GM21390 (cell line): ENCODE data around the gene LRRC34.
A peak's percentile ranks its signal among the peaks of the same experiment; 100 is the strongest.

Source experiments
- ATAC-seq: cut with Tn5 transposase; IDR thresholded peaks from one replicate; pipeline ENCODE4 v1.9.1; 2021; ENCODE audit not compliant: unreplicated experiment

The LRRC34 gene

GRCh38 chr3:169769287-169770181 is 43.2 kb downstream of the LRRC34 start, which contains the start of gene ACTRT3:
Gene ACTRT3, minus strand, starts transcription at chr3:169769561. Its CDS starts 41 bp downstream, at chr3:169769520.
- peak; percentile 29 for ATAC-seq

- peak; percentile 70 for ATAC-seq
Measured at GRCh38 chr3:169764882-169765612, 47.7 kb downstream of the LRRC34 start, which contains the start of gene TERC. Gene TERC, minus strand, starts transcription at chr3:169765060.

GRCh38 chr3:169764312-169764881 is 48.3 kb downstream of the LRRC34 start:
- ATAC-seq, result peak; percentile 41

- ATAC-seq, result no peak
Measured at GRCh38 chr3:169760479-169760878, 52.2 kb downstream of the LRRC34 start.

- peak; percentile 45 for ATAC-seq
Measured at GRCh38 chr3:169759256-169759655, 53.4 kb downstream of the LRRC34 start.

- ATAC-seq, result no peak
Measured at GRCh38 chr3:169758359-169758994, 54.2 kb downstream of the LRRC34 start.

GRCh38 chr3:169755488-169755887 is 57.2 kb downstream of the LRRC34 start:
- ATAC-seq, result no peak

- ATAC-seq, result no peak
Measured at GRCh38 chr3:169754711-169755110, 58.0 kb downstream of the LRRC34 start.

- ATAC-seq, result no peak
Measured at GRCh38 chr3:169751875-169752274, 60.8 kb downstream of the LRRC34 start.

GRCh38 chr3:169750665-169751064 is 62.0 kb downstream of the LRRC34 start:
- ATAC-seq, result no peak

- ATAC-seq, result no peak
Measured at GRCh38 chr3:169748670-169749069, 64.0 kb downstream of the LRRC34 start.

GRCh38 chr3:169746924-169747323 is 65.8 kb downstream of the LRRC34 start:
- ATAC-seq, result no peak

GRCh38 chr3:169744366-169745054 is 68.2 kb downstream of the LRRC34 start:
- no peak for ATAC-seq
